DND-41 (cell line): Measurements from ENCODE around the gene CALML3.

Experiments used
- ATAC-seq: fragments of 200-7000 bp; cut with Tn5 transposase; 3 replicates; pipeline ENCODE4 v1.9.1; 2021; ENCODE audit warnings: low read depth; ENCODE audit not compliant: insufficient read depth
- DNase-seq: peaks from one replicate; pipeline ENCODE4 v3.0.0-alpha.2; 2020
- H2AFZ ChIP-seq: 2 replicates; pipeline ENCODE4 v1.6.0; 2012; ENCODE audit warnings: low read depth, low read length
- H3K27ac ChIP-seq: 2 replicates; pipeline ENCODE4 v1.5.1; 2012; ENCODE audit warnings: low read length, inconsistent platforms
- H3K27me3 ChIP-seq: fragments of 200-600 bp; sonication (generic); 2 replicates; pipeline ENCODE4 v1.6.0; 2012; ENCODE audit warnings: low read length, mild to moderate bottlenecking, inconsistent platforms; ENCODE audit not compliant: insufficient read depth, poor library complexity
- H3K36me3 ChIP-seq: 2 replicates; pipeline ENCODE4 v1.5.1; 2012; ENCODE audit warnings: low read length, inconsistent platforms; ENCODE audit not compliant: insufficient read depth
- H3K4me1 ChIP-seq: 2 replicates; pipeline ENCODE4 v1.5.1; 2012; ENCODE audit warnings: mild to moderate bottlenecking, low read length; ENCODE audit not compliant: insufficient read depth
- H3K4me2 ChIP-seq: 2 replicates; pipeline ENCODE4 v1.6.0; 2012; ENCODE audit warnings: mild to moderate bottlenecking, moderate library complexity, low read length, inconsistent platforms; ENCODE audit not compliant: insufficient read depth
- H3K4me3 ChIP-seq, 2 experiments: fragments of 200-600 bp in 1 of 2; shearing (Covaris generic) in 1 of 2; 2 replicates each; pipeline ENCODE4 v1.5.1; 2012 to 2016; ENCODE audit warnings: inconsistent platforms in 2 of 2, low read length in 2 of 2, mild to moderate bottlenecking in 2 of 2, low read depth in 1 of 2, moderate library complexity in 1 of 2
- H3K79me2 ChIP-seq: 2 replicates; pipeline ENCODE4 v1.6.0; 2012; ENCODE audit warnings: low read length, inconsistent platforms; ENCODE audit not compliant: insufficient read depth
- H3K9ac ChIP-seq: 2 replicates; pipeline ENCODE4 v1.6.0; 2012; ENCODE audit warnings: low read depth, mild to moderate bottlenecking, inconsistent platforms, low read length, moderate library complexity
- H3K9me3 ChIP-seq: 2 replicates; pipeline ENCODE4 v1.5.1; 2012; ENCODE audit warnings: low read length, moderate library complexity, mild to moderate bottlenecking, inconsistent platforms; ENCODE audit not compliant: insufficient read depth, severe bottlenecking
- H4K20me1 ChIP-seq: 2 replicates; pipeline ENCODE4 v1.6.0; 2012; ENCODE audit warnings: low read length; ENCODE audit not compliant: insufficient read depth
- CTCF ChIP-seq: IDR thresholded peaks from 2 replicates; pipeline ENCODE4 v1.5.1; 2012; ENCODE audit warnings: borderline replicate concordance, low read length, moderate library complexity, mild to moderate bottlenecking; ENCODE audit not compliant: poor library complexity, severe bottlenecking; ENCODE audit errors: extremely low read depth
- EZH2 ChIP-seq: IDR thresholded peaks from 3 replicates; pipeline ENCODE4 v1.6.1; 2012; ENCODE audit warnings: borderline replicate concordance, low read depth, mild to moderate bottlenecking, moderate library complexity, low read length, inconsistent platforms; ENCODE audit not compliant: severe bottlenecking

Gene CALML3

DNA sequence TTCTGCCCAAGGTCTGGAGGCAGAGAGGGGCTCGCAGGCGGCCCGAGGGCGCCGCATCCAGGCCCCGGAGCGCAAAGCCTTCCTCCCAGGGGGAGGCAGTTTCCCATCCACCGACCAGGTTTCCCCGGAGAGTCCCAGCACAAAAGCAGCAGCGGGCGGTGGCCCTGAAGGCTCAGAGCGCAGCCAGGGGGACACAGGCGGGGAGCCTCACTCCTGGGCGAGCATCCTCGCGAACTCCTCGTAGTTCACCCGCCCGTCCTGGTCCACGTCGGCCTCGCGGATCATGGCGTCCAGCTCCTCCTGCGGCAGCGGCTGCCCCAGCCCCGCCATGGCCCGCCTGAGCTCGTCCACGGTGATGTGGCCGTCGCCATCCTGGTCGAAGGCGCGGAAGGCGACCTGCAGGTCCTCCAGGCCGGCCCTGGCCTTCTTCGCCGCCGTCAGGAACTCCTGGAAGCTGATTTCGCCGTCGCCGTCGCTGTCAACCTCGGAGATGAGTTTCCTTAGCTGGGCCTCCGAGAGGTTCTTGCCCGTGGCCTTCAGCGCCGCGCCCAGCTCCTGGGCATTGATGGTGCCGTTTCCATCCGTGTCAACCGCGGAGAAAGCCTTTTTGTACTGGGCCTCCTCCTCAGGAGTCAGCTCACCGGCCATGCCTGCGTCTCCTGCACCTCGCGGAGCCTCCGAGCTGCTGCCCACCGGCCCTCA, 25.8 kb upstream of the CALML3 start:
- Histone ChIP-seq H3K79me2 (no peaks in the 10 kb centered on the region), H4K20me1 (peaks cover 2% of the 10 kb centered on the region; the same call in 1 of the 2 replicates), H3K4me1 (no peaks in the 10 kb centered on the region), H3K27ac (no peak overlapping the region), H3K9ac (no peak overlapping the region), H3K9me3 (no peaks in the 10 kb centered on the region), H2AFZ (no peak overlapping the region), H3K4me3 (no peak overlapping the region), H3K36me3 (no peaks in the 10 kb centered on the region), H3K4me2 (no peak overlapping the region), H3K27me3 (peaks cover 6% of the 10 kb centered on the region)
- no peak for TF ChIP-seq EZH2
- TF ChIP-seq CTCF: no peak
- DNase-seq: no peak
- ATAC-seq: no peak

DNA sequence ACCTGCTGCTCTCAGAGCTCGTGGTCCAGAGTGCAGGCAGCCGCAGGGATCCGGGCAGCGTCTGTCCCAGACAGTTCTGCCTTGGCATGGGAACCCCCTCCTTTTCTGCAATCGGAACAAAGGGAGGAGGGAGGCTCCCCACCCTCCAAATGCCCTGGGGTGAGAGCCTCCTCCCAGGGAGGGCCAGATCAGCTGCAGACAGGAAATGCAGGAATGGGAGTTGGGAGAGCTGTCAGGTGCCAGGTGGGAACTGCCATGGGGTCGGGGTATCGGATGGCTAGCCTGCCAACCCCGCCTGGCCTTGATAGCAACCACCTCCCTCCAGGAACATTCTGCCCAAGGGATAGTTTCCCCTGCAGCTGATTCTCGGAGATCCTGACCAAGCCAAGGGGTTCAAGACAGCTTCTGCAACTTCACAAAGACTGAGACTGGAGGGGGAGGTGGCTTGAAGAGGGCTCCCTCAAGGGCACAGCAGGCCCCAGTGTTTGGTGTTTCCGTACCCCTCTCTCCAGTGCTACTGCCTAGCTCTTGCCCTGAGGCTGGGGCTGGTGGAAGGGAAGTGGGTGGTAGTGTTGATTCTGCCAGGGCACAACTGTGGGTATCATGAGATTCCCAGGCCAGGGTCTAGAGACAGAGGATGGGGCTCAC, 25.1 kb upstream of the CALML3 start, which contains the start of gene CALML5:
Gene CALML5, minus strand, starts transcription at position 78 of the 648 bp plus-strand sequence. CDS start 132 bp downstream, outside the sequence.
- ATAC-seq (no peak), DNase-seq (no peak)
- Histone ChIP-seq H3K36me3 (no peaks in the 10 kb centered on the region), H3K4me2 (no peak within 1 kb of the TSS), H3K4me3 (no peak within 1 kb of the TSS), H4K20me1 (peaks cover 2% of the 10 kb centered on the region; the same call in 1 of the 2 replicates), H3K4me1 (no peaks in the 10 kb centered on the region), H3K79me2 (no peaks in the 10 kb centered on the region), H2AFZ (no peak within 1 kb of the TSS), H3K9me3 (no peaks in the 10 kb centered on the region), H3K27ac (no peak within 1 kb of the TSS), H3K9ac (no peak within 1 kb of the TSS), H3K27me3 (peaks cover 10% of the 10 kb centered on the region)
- TF ChIP-seq CTCF (no peak), EZH2 (no peak)

- H3K4me1 ChIP-seq: no peaks in the 10 kb centered on the region
- no peaks in the 10 kb centered on the region for H3K36me3 ChIP-seq
- no peak overlapping the region for H3K4me3 ChIP-seq
- H3K9ac ChIP-seq: no peak overlapping the region
- H3K27ac ChIP-seq: no peak overlapping the region
- H4K20me1 ChIP-seq: peaks cover 2% of the 10 kb centered on the region; the same call in 1 of the 2 replicates
- TF ChIP-seq EZH2 (no peak), CTCF (no peak)
- H3K9me3 ChIP-seq: no peaks in the 10 kb centered on the region
- no peak for DNase-seq
- no peak for ATAC-seq
- peaks cover 10% of the 10 kb centered on the region for H3K27me3 ChIP-seq
- no peak overlapping the region for H3K4me2 ChIP-seq
- H2AFZ ChIP-seq: no peak overlapping the region
- no peaks in the 10 kb centered on the region for H3K79me2 ChIP-seq
Measured at GRCh38 chr10:5500162-5500670, 24.5 kb upstream of the CALML3 start.
